ENCODE results near the gene FRS2. TPM values are rescaled to one million over a fixed set of nuclear protein-coding genes. Genes with fewer than 3 reads are reported as not detected.
"Not testable (repeated sequence)": the region's sequence is repeated elsewhere in the genome, so short reads cannot be mapped to it uniquely, and the experiment has no call there.

FRS2 gene
- total RNA-seq, 1 experiment from 2014 or later = 26.6 TPM

GRCh38 chr12:69589082-69589481, 118.9 kb downstream of the FRS2 start:
- in situ Hi-C loops (cut with HindIII; ENCODE audit: low pct_unique_long_range_greater_than_20kb, low sequenced_read_pairs) = no loop called here

GRCh38 chr12:69595689-69596088, 125.5 kb downstream of the FRS2 start:
- no peak for DNase-seq (ENCODE audit: low read depth, low spot score)
- in situ Hi-C loops (cut with HindIII; ENCODE audit: low pct_unique_long_range_greater_than_20kb, low sequenced_read_pairs) = no loop called here

More at GRCh38 chr12:69589082-69589481, 118.9 kb downstream of the FRS2 start:
- no peak for DNase-seq (ENCODE audit: low read depth, low spot score)

GRCh38 chr12:69598174-69598753, 128.1 kb downstream of the FRS2 start:
- DNase-seq (ENCODE audit: low read depth, low spot score) = no peak
- in situ Hi-C loops (cut with HindIII; ENCODE audit: low pct_unique_long_range_greater_than_20kb, low sequenced_read_pairs) = no loop called here

- DNase-seq (ENCODE audit: low read depth, low spot score) = no peak
- in situ Hi-C loops (cut with HindIII; ENCODE audit: low pct_unique_long_range_greater_than_20kb, low sequenced_read_pairs) = no loop called here
These were observed 130.6 kb downstream of the FRS2 start for GRCh38 chr12:69600804-69601203.

DNA sequence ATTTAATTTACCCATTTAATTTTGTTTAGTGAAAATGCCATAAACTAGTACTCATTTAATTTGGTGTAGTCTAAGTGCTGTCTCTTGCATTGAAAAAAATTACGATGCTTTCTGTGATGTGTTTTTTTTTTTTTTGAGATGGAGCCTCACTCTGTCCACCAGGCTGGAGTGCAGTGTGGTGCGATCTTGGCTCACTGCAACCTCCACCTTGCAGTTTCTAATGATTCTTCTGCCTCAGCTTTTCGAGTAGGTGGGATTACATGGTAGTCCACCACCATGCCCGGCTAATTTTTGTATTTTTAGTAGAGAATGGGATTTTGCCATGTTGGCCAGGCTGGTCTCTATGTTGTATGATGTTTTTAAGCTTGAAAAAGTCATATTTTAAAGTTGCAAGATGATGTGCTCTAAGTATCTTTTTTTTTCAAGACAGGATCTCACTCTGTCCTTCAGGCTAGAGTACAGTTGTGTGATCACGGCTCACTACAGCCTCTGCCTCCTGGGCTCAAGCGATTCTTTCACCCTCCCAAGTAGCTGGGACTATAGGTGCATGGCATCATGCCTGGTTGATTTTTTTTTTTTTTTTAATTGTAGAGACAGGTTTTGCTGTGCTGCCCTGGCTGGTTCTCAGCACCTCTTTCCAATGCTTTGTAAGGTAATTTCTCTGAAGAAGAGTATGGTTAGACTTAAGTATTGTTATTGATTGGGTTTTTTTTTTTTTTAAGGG, 131.9 kb downstream of the FRS2 start:
- in situ Hi-C loops (cut with HindIII; ENCODE audit: low pct_unique_long_range_greater_than_20kb, low sequenced_read_pairs) = no loop called here
- DNase-seq (ENCODE audit: low read depth, low spot score) = no peak

GRCh38 chr12:69602954-69603353, 132.8 kb downstream of the FRS2 start:
- in situ Hi-C loops (cut with HindIII; ENCODE audit: low pct_unique_long_range_greater_than_20kb, low sequenced_read_pairs) = no loop called here
- DNase-seq (ENCODE audit: low read depth, low spot score) = no peak

DNA sequence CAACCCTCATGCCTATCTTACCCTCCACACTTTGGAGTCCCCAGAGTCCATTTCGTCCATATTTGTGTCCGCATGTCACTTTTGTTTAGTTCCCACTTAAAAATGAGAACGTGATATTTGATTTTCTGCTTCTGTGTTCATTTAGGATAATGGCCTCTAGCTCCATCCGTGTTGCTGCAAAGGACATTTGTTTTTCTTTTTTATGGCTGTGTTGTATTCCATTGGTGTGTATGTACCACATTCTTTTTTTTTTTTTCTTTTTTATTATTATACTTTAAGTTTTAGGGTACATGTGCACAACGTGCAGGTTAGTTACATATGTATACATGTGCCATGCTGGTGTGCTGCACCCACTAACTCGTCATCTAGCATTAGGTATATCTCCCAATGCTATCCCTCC, 133.4 kb downstream of the FRS2 start:
- DNase-seq (ENCODE audit: low read depth, low spot score); in situ Hi-C loops (cut with HindIII; ENCODE audit: low pct_unique_long_range_greater_than_20kb, low sequenced_read_pairs): not testable (repeated sequence)

DNA sequence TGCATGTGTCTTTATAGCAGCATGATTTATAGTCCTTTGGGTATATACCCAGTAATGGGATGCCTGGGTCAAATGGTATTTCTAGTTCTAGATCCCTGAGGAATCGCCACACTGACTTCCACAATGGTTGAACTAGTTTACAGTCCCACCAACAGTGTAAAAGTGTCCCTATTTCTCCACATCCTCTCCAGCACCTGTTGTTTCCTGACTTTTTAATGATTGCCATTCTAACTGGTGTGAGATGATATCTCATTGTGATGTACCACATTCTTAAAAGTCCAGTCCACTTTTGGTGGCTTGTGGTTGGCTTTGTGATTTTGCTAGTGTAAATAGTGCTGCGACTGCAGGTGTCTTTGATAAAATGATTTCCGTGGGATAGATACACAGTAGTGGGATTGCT, 134.1 kb downstream of the FRS2 start:
- DNase-seq (ENCODE audit: low read depth, low spot score); in situ Hi-C loops (cut with HindIII; ENCODE audit: low pct_unique_long_range_greater_than_20kb, low sequenced_read_pairs): not testable (repeated sequence)

DNA sequence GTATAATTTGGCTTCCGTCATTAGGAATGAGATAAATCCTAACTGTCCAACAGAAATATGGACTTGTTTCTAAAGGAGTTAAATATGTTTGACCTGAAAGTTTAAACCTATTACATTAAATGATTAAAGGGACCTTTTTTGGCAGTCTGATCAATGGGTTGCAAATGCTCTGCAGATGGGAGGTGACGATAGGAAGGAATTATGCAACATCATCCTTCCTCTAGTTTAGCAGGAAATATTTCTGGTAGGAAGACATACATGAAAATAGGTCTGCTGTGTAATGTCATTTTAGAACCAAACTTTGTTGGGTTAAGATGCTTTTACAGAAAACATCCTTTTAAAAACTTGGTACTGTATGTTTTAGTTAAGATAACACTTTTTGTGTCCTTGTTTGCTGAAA, 137.9 kb downstream of the FRS2 start:
- no peak for DNase-seq (ENCODE audit: low read depth, low spot score)
- in situ Hi-C loops (cut with HindIII; ENCODE audit: low pct_unique_long_range_greater_than_20kb, low sequenced_read_pairs) = no loop called here

GRCh38 chr12:69610126-69610525, 139.9 kb downstream of the FRS2 start:
- in situ Hi-C loops (cut with HindIII; ENCODE audit: low pct_unique_long_range_greater_than_20kb, low sequenced_read_pairs) = no loop called here
- DNase-seq (ENCODE audit: low read depth, low spot score) = no peak

- DNase-seq (ENCODE audit: low read depth, low spot score) = no peak
- in situ Hi-C loops (cut with HindIII; ENCODE audit: low pct_unique_long_range_greater_than_20kb, low sequenced_read_pairs) = no loop called here
These were observed 140.5 kb downstream of the FRS2 start, which contains the start of gene LRRC10 for GRCh38 chr12:69610729-69611128. Gene LRRC10 (minus strand): TSS chr12:69610907. CDS start chr12:69610838, 69 bp downstream.

DNA sequence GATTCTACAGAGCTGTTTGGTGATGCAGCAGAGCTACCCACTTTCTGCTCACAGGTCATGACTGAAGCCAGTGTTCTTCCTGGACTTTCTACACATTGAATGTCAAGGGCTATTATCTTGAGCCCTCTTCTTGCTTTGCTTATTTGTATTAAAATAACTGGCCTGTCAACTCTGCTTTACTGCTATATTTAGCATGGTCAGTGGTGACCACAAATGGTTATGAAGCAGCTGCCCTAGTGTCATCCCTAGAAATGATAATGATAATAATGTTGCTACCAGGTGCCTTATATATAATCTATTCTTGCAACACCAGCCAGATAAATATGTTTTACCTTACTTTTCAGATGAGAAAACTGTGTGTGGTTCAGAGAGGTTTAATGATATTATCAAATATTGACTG, 143.2 kb downstream of the FRS2 start:
- no peak for DNase-seq (ENCODE audit: low read depth, low spot score)
- in situ Hi-C loops (cut with HindIII; ENCODE audit: low pct_unique_long_range_greater_than_20kb, low sequenced_read_pairs) = no loop called here

- in situ Hi-C loops (cut with HindIII; ENCODE audit: low pct_unique_long_range_greater_than_20kb, low sequenced_read_pairs) = no loop called here
- DNase-seq (ENCODE audit: low read depth, low spot score) = no peak
These were observed 145.8 kb downstream of the FRS2 start for GRCh38 chr12:69616025-69616424.

DNA sequence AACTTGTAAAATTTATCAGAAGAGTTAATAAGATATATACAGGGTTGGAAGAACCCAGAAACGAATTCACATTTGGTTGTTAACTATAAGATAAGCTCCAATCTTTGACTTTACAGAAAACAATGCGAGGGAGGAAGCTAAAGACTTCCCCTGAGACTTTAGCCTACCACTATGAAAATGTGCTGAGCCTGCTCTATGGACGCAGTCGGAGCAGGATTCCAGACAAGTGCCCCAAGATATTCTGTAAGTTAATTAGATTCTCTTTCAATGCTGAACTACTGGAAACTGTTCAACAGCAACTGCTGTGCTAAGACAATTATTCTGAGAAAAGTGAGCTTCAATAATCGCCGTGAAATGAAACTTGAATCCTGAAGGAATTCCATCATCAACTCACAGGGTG, 148.9 kb downstream of the FRS2 start:
- in situ Hi-C loops (cut with HindIII; ENCODE audit: low pct_unique_long_range_greater_than_20kb, low sequenced_read_pairs) = no loop called here

DNA sequence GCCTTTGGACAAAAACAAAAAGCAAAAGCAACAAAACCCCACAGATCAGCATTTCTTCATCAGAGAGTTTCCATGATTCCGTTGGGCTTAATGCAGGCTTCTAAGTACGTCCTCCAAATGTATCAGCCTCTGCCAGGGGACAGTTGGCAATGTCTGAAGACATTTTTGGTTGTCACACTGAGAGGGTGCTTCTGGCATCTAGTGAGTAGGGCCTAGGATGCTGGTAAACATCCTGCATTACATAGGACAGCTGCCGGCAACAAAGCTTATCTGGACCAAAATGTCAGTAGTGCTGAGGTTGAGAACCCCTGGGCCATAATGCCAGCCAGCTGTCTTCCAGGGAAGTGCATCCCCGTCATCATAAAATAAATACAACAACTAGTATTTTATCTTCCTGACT, 149.9 kb downstream of the FRS2 start:
- in situ Hi-C loops (cut with HindIII; ENCODE audit: low pct_unique_long_range_greater_than_20kb, low sequenced_read_pairs) = no loop called here
- no peak for DNase-seq (ENCODE audit: low read depth, low spot score)

More for the DNA sequence above, 148.9 kb downstream of the FRS2 start:
- no peak for DNase-seq (ENCODE audit: low read depth, low spot score)

- DNase-seq (ENCODE audit: low read depth, low spot score) = no peak
- in situ Hi-C loops (cut with HindIII; ENCODE audit: low pct_unique_long_range_greater_than_20kb, low sequenced_read_pairs) = no loop called here
These were observed 150.7 kb downstream of the FRS2 start for GRCh38 chr12:69620921-69621320.

- in situ Hi-C loops (cut with HindIII; ENCODE audit: low pct_unique_long_range_greater_than_20kb, low sequenced_read_pairs) = no loop called here
- no peak for DNase-seq (ENCODE audit: low read depth, low spot score)
These were observed 151.4 kb downstream of the FRS2 start for GRCh38 chr12:69621551-69621950.

GRCh38 chr12:69623970-69624369, 153.8 kb downstream of the FRS2 start:
- DNase-seq (ENCODE audit: low read depth, low spot score) = no peak
- in situ Hi-C loops (cut with HindIII; ENCODE audit: low pct_unique_long_range_greater_than_20kb, low sequenced_read_pairs) = no loop called here

DNA sequence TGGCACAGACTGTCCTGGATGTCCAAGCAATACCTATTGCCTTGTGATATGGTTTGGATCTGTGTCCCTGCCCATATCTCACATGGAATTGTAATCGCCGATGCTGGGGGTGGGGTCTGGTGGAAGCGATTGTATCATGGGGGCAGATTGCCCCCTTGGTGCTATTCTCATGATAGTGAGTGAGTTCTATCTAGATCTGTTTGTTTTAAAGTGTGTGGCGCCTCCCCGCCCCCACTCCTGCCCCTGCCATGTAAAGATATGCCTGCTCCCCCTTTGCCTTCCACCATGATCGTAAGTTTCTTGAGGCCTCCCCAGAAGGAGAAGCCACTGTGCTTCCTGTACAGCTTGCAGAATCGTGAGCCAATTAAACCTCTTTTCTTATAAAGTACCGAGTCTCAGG, 157.3 kb downstream of the FRS2 start:
- in situ Hi-C loops (cut with HindIII; ENCODE audit: low pct_unique_long_range_greater_than_20kb, low sequenced_read_pairs) = no loop called here
- DNase-seq (ENCODE audit: low read depth, low spot score) = no peak
